ENCODE data around the gene C8A.

DNA sequence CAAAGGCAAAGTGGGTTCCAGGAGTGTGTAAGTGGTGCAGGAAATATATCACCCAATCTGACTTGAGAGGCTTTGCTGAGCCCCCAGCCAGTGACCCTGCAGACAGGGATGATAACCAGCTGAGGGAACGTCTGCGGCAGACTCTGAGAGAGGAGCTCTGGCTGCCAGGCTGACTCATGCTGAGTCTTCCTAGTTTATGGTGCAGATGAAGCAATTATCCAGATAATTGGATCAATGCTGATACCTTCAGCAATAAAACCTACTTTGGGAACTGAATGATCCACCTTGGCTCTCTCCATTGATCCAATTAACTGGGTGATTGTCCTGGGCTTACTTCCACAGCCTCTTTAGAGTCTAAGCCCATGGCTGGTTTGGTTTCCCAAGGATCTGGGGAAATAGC, 103.9 kb downstream of the C8A start:
- TF ChIP-seq POLR2A (IDR thresholded peaks at IDR 0.05; ENCODE audit: low read depth, low read length) (no peak), POLR2AphosphoS5 (IDR thresholded peaks at IDR 0.05; ENCODE audit: low read depth, low read length) (no peak)

Data from GM12891 (cell line).